NCI-H510A (cell line): ENCODE data around the gene TMEM225B.
"Not testable (repeated sequence)": the region's sequence is repeated elsewhere in the genome, so short reads cannot be mapped to it uniquely, and the experiment has no call there.

ENCODE experiments used
- DNase-seq: peaks from one replicate; lab custom pipeline; 2025; lab: John Stamatoyannopoulos, UW

Gene TMEM225B

GRCh38 chr7:99623091-99623693 is 25.1 kb downstream of the TMEM225B start:
- no peak for DNase-seq

- DNase-seq = no peak
These were observed 25.8 kb downstream of the TMEM225B start for GRCh38 chr7:99623702-99624447.

DNA sequence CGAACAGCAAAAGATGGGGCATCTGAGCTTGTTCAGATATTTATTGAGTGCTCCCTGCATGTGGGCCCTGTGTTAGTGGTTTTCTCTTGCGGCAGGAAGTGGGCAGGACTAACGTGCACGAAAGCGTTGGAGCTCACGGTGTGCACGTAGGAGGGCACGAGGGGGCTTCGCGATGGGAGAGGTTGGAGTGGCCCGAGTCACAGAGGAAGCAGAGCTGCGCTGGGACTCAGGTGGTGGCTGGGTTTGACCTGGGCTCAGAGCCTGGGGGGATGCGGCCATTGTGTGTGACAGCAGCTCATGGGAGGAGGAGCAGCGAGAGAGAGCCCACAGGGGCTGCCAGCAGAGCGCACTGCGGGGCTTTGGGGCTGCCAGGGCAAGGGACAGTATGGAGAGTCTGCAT is 26.4 kb downstream of the TMEM225B start:
- DNase-seq = no peak

DNA sequence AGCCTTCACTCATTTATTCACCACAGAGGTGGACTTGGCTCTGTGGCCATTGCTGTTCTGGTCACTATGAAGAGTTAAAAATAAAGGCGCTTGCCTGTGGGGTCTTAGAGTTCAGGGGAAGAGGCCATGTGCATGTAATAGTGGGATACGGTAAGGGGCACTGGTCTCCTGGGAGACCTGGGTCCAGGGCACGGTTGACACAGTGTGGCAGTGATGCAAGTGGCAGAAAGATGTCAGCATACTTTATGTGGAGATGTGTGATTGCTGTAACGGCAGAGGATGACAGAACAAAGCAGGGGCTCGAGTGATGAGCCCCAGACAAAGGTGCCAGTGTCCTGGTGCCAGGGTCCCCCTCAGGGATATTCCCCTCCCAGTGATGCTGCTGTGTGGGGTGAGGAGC is 27.3 kb downstream of the TMEM225B start:
- DNase-seq = no peak

DNA sequence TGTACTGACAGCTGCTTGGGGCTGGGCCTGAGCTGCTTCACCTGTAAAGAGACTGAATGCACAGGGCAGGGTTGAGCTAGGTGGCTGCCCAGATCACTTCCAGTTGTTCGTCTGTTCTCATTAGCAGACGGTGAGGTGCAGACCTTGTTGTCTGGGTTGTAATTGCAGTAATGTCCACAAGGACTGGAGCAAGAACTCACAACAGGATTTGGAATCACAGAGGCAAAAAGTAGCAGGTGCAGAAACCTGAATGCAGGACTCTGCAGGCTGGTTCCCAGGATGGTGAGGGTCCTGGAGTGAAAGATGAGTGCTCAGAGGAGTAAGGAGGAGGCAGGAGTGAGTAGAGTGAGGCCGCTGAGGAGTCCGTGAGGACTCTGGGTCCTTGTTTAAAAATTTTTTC is 27.9 kb downstream of the TMEM225B start:
- no peak for DNase-seq

DNA sequence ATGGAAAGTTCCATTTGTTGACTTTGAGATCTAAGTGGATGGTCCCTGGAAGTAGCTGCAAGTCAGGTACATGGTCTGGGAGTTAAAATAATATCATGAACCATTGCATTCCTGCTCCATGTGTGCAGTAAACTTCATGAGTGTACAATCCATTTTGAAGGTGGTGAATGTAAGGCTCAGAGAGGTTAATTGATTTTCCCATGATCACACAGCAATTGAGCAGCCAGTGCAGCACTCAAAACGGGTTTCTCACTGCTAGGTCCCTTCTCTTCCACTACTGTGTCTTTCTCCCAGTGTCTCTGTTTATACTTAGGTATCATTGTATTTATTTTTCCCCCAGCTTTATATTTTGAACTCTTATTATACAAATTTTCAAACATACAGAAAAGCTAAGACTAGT is 28.6 kb downstream of the TMEM225B start:
- DNase-seq = no peak

DNA sequence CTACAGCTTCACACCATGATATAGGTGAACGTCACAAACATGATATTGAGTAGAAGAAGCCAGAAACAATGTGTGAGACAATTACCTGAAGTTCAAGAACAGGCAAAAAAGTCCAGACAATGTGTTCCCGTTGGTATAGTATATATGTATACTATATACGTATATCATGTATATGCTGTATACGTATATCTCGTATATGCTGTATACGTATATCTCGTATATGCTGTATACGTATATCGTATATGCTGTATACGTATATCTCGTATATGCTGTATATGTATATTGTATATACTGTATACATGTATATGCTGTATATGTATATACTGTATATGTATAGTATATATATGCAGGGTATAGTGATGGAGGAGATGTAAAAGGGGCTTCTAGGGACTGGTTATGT is 29.4 kb downstream of the TMEM225B start:
- DNase-seq = no peak

DNA sequence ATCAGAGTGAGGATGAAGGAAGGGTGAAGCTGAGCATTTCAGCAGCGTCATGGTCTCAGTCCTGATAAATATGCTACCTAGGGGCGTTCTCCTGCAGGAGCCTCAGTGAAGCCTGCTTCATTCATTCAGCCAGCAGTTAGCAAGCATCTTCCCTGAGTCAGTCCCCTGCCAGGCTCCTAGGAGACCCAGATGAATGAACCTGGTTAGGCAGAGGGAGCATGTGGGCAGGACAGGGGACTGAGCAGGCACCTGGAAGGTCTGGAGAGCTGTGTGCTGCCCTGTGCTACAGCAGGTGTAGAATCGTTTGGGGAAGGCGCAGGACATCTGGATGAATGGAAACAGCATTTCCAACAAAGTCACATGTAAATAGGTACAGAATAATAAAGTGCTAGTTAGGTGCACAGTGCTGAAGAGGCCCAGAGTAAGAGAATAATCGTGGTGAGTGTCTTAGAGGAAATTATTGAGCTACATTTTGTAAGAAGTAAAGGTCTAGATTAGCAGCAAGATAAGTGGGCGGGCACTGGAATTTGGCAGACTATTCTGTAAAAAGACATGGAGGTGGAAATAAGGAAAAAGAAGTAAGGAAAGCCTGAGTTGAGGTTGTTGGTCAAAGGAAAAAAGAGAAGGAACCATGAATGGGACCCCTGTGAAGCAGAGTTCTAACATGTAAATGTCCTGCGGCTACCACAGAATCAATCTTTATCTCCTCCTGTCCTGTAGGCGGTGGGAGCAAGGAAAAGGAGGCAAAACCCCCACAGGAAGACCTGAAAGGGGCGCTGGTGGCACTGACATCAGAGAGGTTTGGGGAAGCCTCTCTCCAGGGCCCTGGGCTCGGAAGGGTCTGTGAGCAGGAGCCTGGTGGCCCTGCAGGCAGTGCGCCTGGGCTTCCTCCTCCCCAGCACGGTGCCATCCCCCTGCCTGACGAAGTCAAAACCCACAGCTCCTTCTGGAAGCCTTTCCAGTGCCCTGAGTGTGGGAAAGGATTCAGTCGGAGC is 30.7 kb downstream of the TMEM225B start:
- DNase-seq = no peak

GRCh38 chr7:99629643-99630042 is 31.6 kb downstream of the TMEM225B start:
- DNase-seq = no peak

GRCh38 chr7:99631295-99632109 is 33.4 kb downstream of the TMEM225B start:
- no peak for DNase-seq

DNA sequence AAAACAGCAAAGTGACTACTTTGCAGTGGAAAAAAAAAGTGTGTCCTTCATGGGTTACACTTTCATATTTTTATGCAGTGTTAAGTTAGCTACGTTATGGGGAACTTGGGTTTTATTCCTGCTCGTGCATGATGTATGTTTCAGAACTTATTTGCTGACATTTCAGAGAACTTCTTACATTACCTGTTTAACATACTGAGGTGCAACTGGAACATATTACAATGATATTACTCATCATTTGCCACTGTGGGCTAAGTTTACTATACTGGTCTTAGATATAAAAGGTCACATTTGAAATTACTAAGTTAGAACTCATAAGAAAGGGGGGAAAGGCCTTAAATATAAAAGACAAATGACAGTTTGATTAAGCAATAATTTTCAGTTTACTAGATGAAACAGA is 39.3 kb downstream of the TMEM225B start:
- not testable (repeated sequence) for DNase-seq

- DNase-seq = no peak
These were observed 40.7 kb downstream of the TMEM225B start for GRCh38 chr7:99638731-99639130.

- no peak for DNase-seq
These were observed 41.2 kb downstream of the TMEM225B start for GRCh38 chr7:99639267-99639666.

GRCh38 chr7:99642027-99642426 is 44.0 kb downstream of the TMEM225B start:
- no peak for DNase-seq

- DNase-seq = no peak
These were observed 45.4 kb downstream of the TMEM225B start for GRCh38 chr7:99643464-99643863.

GRCh38 chr7:99644431-99644830 is 46.4 kb downstream of the TMEM225B start:
- DNase-seq = no peak

DNA sequence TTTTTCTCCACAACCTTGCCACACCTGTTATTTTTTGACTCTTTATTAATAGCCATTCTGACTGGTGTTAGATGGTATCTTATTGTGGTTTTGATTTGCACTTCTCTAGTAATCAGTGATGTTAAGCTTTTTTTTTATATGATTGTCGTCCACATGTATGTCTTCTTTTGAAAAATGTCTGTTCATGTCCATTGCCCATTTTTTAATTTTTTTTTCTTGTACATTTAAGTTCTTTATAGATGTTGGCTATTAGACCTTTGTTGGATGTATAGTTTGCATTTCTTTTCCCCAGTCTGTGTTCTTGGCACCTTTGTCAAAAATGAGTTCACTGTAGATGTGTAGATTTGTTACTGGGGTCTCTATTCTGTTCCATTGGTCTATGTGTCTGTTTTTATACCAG is 47.5 kb downstream of the TMEM225B start:
- DNase-seq = no peak

- no peak for DNase-seq
These were observed 50.8 kb downstream of the TMEM225B start for GRCh38 chr7:99648843-99649242.

DNA sequence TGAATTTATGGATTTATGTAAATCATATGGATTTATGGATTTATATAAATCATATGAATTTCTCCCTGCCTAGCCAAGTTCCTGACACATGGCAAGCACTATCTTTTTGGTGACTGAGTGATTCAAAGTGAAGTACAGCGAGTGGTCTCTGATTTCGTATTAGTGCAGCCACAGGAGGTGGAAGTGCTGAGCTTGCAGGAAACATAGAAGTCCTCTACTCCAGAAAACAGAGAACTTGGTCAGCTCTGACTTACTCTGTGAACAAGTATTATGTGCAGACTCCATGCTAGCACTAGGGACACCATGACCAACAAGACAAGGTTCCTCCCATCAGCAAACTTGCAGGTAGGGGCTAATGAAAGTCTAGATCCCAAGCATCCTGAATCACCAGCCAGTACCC is 53.2 kb downstream of the TMEM225B start:
- DNase-seq = no peak

- DNase-seq = no peak
These were observed 54.6 kb downstream of the TMEM225B start for GRCh38 chr7:99652671-99653070.

DNA sequence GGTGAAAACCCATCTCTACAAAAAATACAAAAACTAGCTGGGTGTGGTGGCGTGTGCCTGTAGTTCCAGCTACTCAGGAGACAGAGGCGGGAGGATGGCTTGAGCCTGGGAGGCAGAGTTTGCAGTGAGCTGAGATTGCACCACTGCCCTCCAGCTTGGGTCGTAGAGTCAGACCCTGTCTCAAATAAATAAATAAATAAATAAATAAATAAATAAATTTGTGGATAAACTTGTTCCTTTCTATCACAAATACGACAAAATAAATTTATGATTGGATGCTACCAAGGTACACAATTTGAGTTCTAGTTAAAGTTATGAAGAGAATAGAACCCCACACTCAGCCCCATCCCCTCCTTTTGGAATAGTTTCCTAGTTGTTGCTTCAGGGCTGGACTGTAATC is 55.2 kb downstream of the TMEM225B start:
- DNase-seq = not testable (repeated sequence)

DNA sequence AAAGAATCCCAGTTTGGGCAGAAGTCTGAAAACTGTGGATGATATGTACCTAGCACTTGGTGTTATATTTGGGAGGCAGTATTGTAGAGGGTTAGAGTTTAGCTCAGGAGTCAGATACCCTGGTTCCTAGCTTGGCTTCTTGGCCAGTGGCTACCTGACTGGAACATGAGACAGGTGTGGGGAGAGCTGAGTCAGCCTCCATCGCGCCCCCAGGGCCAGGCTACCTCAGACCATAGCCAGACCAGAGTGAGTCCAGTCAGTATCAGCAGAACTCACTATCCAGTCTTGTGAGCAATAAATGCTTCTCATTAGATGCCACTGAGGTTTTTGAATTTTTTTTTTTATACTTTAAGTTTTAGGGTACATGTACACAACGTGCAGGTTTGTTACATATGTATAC is 55.7 kb downstream of the TMEM225B start:
- DNase-seq = no peak
